ENCODE data around the gene ARHGAP44.

ARHGAP44 gene, protein sequence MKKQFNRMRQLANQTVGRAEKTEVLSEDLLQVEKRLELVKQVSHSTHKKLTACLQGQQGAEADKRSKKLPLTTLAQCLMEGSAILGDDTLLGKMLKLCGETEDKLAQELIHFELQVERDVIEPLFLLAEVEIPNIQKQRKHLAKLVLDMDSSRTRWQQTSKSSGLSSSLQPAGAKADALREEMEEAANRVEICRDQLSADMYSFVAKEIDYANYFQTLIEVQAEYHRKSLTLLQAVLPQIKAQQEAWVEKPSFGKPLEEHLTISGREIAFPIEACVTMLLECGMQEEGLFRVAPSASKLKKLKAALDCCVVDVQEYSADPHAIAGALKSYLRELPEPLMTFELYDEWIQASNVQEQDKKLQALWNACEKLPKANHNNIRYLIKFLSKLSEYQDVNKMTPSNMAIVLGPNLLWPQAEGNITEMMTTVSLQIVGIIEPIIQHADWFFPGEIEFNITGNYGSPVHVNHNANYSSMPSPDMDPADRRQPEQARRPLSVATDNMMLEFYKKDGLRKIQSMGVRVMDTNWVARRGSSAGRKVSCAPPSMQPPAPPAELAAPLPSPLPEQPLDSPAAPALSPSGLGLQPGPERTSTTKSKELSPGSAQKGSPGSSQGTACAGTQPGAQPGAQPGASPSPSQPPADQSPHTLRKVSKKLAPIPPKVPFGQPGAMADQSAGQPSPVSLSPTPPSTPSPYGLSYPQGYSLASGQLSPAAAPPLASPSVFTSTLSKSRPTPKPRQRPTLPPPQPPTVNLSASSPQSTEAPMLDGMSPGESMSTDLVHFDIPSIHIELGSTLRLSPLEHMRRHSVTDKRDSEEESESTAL

DNA sequence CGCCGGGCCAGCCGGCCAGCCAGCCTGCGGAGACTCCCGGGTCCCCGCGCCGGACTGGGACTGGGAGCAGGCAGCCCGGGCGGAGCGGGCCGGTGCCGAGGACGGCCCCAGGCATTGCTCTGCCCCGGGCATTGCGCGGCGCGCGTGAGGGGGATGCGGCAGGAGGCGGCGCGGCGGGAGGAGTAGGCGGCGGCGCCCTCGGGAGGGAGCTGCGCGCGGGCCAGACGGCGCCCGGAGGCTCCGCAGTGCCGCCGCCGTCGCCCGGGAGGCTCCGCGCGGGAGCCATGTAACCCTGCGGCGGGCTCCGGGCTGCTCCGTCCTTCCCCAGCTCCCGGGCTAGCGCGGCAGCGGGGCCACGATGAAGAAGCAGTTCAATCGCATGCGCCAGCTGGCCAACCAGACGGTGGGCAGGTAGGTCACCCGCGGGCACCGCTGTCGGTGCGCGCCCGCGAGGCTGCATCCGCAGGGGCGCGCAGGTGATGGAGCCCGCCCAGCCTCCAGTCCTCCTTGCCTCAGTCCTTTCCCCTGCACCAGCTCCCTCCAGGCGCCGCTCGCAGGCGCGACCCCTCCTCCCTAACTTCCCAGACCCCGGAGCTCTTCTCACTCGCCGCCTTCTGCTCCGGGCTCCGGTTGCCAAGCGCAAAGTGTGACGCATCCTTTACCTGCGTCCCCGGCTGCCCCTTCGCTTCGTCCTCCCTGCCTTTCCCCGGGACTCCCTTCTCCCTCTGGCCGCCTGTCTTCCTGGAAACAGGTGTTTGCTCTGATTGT lies at the start of gene ARHGAP44:
Gene ARHGAP44 (plus strand): TSS at position 18 of the 768 bp plus-strand sequence. CDS start 341 bp downstream, at position 359.
- DNase-seq: peak; percentile 45

DNA sequence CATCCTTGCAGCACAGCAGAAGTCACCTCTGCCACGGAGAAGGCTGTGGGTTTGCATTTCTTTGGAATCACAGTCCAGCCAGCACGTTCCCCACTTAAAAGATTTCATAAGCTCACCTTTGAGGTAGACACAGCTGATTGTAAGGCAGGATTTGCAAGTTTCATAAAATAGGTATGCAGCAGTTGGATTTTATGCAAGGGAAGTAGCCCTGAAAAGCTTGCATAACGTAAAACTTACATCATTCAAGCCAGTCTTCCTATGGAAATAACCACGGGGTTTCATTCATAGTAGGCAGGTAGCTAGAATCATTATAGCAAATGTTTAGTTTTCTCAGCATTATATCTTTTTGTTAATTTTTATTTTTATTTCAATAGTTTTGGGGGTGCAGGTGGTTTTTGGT lies 49.8 kb upstream of the ARHGAP44 start:
- DNase-seq: no peak

DNA sequence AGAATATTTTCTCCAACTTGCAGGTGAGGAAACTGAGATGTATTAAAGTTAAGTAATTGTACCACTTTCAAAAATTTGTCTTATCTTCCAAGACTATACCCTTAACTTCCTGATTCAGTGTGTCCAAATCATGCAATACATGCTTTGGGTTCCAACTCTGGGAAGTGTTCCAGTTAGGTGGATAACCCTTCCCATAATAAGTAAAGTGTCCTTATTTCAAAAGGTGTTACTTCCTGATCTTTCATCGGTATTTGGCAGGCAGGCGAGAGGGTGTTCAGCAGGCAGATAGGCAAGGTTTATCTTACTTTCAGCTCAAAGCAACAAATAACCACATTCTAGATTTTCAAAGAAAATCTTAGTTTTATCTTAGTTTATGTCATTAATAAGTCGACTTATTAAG lies 46.3 kb upstream of the ARHGAP44 start:
- no peak for DNase-seq

DNA sequence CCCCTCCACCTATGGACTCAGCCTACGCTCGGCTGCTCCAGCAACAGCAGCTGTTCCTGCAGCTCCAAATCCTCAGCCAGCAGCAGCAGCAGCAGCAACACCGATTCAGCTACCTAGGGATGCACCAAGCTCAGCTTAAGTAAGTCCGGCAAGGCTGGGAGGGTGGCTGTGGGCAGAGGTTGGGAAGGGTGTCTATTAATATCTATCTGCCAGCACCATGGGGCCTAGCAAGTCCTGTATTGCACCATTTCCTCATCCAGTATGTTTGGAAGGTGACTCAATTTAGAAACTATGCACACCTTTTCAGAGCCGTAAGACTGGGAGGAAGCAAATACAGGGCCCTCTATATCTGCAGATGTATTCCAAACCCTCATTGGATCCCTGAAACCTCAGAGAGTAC lies 45.0 kb upstream of the ARHGAP44 start:
- DNase-seq: peak; percentile 15

DNA sequence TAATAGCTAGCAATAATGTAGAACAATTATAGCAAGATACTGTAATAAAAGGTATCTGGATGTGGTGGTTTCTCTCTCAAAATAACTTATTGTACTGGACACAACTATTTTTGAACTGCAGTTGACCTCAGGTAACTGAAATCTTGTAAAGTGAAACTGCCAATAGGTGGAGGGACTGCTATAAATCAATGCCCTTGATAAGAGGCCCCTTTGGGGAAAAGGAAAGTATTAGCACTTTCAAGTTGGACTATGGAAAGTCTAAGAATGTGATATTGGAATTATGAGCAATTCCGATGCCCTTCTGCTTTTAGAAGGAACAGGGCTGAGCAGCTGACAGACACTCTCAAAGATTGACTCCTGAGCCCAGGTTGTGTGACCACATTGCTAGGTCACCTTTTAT lies 44.5 kb upstream of the ARHGAP44 start:
- no peak for DNase-seq

DNA sequence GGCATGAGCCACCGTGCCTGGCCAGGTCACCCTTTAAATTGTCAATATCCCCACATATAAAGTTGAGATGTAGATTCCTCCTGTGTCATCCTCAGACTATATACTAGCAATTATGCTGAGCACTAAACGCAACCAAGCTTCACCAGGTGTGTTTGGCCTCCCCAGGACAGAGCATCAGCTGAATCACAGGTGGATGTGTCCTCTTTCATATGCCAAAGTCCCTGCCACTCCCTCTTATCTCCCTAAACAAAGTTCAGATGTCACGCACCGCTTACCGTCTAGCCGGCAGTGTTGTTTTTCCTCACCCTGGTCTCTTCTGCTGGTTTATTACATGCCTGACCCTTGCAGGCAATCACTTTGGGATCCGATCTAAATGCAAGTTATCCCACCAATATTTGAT lies 43.8 kb upstream of the ARHGAP44 start:
- DNase-seq: no peak

DNA sequence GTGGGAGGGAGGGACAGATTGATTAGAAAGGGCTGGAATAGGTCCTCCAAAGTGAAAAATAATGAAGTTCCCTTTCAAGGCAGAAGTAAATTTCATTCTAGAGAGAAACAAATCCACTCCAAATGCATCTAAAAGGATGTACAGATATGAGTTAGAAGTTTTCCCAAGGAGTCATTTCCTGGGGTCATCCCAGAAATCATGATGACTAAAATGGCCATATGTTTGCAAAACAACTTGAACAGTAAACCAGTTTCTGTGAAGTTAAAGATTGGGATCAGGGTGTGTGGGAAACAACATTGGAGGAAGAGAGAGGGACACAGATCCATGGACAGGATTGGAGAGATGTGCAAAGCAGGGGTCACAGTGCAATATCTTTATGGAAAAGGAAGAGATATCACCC lies 32.5 kb upstream of the ARHGAP44 start:
- peak; percentile 56 for DNase-seq

DNA sequence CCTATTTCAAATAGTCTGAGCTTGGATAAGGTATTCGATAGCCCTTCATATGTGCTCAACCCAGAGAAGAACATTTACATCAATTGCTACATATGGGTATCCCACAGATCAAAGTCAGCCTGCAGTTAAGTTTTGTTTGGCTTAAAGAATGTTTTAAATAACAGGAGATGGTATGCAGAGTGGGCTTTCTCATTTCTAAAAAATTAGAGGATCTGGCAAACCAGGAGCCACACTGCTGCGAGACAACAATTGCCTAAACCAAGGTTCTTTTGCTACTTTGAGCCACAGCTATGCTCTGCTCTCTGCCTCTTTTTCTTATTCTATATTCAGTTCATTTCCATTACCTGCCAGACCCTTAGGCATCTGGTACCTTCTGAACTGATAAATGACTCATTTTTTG lies 30.2 kb upstream of the ARHGAP44 start:
- no peak for DNase-seq

DNA sequence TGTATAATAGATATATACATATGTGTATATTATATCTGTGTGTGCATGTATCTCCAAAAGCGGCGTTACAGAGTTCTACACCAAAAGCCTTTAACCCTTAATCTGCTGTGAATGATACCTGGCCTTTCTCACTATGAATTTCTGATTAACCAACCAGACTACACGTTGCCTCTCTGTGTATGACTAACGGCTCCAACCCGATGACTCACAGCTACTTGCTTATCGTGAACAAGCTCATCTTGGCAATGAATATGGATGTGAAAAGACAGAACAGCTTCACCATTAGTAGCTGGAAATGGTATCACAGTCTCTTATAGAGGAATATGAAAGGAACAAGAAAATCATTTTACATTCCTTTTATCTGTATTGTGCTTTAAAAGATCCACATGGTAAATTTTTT lies 23.8 kb upstream of the ARHGAP44 start:
- DNase-seq: peak; percentile 69

DNA sequence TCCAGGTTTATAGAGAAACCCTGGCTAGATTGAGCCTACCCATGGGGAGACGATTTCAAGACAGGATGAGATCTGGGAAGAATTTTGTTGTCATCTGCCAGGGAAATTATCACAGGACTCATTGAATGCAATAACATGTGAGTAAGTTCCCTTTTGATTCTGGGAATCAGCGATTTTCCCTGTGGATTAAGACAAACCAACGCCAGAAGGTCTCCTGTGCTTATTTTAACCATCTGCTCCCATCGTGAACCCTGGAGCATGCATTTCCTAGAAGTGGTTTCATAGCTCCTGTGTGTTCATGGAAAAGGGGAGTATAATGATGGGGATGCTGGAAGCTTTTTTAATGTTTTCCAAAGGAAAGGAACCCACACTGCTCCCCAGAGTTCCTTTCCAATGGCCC lies 21.0 kb upstream of the ARHGAP44 start:
- no peak for DNase-seq

DNA sequence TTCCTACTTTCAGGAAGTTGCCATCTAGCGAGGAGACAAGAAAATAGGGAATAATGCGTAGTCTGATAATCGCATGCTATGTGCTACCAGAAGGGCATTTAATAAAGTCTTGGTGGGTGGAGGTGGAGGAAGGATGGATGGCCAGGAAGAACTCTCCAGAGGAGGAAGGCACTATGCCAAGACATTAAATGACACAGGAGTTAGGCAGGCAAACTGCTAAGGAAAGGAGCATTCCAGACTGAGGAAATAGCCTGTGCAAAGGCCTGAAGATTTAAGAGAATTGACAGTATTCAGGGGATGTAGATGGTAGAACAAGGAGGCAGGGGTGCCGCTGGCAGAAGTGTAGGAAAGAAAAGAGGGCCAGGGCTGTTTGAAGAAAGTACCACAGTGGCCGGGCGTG lies 19.3 kb upstream of the ARHGAP44 start:
- DNase-seq: peak; percentile 11

DNA sequence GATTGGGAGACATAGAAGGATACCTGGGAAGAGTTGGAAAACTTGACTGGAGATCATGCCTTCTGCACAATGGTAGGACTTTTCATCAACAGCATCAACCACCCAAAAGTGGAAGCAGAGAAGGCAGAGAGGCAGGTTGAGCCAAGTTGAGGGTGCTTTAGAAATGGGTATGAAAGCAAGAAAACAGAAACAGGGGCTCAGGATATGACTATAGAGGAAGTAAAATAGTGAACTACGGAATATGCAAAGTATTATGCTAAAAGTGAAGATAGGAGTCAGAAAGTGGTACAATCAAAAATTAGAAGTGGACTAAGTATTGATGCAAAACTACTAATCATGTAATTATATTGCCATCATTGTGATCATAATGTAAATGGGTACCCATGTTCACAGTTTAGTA lies 16.1 kb upstream of the ARHGAP44 start:
- no peak for DNase-seq

DNA sequence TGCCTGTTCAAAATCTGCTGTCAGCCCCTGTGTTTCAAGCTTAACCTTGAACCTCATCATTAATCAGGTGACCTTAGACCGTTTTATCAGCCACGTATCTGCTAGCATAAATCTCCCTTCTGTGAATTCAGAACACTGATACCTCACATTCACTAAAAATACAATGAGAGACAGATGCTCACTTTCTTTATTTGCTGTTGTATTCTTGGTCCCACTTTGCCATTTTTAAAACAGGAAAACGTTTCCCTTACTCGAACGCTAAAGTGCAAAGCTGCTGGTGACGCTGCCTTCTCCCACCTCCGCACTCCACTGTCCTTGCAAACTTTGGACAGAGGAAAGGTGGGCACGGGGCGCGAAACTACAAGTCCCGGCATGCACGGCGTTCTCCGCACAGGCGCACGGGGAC lies 220 bp upstream of the ARHGAP44 start:
- no peak for DNase-seq

DNA sequence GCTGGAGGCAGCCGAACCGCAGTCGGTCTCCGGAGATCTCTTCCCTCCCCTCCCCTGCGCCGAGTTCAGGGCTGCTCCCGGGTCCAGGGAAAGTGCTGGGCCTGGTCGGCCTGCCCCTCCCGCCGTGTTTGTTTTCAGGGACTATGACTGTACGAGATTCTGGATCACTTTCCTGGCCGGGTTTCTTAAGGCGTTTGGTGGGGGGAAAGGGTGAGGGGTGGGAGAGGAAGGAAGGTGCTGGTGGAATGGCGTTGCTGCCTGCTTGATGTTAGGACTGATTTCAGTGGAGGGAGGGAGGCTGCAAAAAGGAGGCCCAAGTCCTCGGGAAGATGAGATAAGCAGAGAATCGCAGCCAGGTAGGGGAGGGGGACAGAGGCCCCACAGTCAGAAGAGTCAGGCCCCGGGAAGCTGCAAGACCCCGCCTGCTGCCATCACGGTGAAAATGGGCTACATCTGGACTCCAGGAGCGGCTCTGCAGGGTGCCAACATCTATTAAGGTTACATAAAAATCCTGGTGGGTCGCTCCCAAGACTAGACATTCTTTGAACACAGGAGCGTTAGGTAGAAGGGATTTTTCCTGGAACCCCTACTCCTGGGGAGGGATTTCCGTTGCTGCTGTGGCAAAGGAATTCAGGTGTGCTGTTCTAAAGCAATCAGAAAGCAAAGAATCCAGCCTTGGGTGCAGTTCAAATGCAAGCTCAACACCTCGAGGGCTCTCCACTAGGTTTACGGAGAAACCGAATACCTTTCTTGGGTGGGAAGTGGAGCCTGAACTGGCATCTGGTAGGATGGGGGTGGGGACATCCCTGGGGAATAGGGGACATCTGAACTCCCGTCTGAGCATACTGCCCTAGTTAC lies 1.2 kb downstream of the ARHGAP44 start:
- no peak for DNase-seq

DNA sequence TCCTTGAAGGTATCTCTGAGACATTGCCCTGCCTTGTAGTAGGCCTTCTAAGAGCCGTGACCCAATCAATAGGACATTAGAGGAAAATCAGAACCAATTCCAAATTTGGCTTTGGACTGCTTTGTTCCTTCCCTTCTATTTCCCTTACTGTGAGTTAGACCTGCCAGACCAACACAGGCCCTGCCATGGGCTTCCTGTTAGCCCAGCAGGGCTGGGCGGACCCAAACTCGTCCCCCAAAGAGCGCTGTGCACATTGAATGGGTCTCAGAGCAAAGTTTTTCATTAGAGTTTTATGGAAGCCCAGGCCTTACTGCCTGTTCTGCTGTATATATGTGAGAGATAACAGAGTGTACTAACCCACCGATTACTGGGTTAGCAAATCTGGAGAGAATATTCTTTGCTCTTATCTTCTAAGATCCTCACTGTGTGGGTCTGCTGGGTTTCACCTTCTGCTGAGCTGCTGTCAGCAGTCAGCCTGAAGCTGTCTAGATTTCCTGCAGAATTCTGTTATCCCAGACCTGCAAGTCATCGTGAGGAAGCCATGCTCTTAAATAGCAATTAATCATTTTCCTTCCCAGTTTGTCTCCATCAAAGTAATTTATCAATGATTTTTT lies 5.7 kb downstream of the ARHGAP44 start:
- DNase-seq: no peak

DNA sequence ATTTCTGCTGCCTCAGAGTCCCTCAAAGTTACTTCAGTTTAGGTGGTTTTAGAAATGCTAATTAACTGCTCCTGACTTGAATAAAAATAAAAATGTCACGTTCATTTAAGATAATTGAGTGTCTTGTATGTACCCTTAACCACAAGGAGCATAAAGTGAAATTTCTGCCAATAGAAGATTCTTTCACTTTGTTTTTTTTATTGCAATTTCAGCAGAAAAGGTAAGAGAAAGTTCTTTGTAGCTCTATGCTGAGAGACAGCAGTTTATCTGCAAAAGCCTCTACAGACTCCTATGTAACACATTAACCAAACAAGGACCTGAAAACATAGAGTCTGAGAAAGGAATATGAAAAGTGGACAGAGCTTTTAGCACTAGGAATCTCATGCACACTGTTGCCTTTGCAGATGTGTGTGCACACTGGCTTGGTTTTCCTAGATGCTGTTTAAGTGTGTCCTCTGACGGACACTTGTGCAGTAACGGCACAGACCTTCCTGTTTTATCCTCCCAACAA lies 11.6 kb downstream of the ARHGAP44 start:
- no peak for DNase-seq

DNA sequence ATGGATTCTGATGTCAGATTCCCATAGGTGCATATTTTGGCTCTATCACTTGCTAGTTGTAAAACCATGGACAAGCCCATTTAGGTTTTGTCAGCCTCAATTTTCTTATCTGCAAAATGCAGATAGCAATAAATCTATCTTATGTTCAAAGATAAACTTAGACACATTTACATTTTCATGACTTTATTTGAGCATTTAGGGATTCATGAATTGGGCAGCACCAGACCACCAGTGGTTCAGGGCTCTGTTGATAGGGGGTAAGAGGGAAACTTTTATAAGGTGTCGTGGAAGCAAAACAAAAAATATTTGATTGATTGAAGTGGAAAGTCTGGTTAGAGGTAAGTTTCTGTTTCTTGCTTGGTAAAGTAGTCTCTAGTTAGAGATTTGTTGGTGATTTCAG lies 17.3 kb downstream of the ARHGAP44 start:
- DNase-seq: no peak

DNA sequence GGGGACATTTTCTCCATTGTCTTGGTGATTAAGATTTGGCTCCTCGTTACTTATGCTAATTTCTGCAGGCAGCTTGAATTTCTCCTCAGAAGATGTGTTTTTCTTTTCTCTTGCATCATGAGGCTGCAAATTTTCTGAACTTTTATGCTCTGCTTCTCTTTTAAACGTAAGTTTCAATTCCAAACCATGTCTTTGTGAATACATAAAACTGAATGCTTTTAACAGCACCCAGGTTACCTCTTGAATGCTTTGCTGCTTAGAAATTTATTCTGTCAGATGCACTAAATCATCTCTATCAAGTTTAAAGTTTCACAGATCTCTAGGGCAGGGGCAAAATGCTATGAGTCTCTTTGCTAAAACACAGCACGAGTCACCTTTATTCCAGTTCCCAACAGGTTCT lies 19.4 kb downstream of the ARHGAP44 start:
- DNase-seq: no peak

DNA sequence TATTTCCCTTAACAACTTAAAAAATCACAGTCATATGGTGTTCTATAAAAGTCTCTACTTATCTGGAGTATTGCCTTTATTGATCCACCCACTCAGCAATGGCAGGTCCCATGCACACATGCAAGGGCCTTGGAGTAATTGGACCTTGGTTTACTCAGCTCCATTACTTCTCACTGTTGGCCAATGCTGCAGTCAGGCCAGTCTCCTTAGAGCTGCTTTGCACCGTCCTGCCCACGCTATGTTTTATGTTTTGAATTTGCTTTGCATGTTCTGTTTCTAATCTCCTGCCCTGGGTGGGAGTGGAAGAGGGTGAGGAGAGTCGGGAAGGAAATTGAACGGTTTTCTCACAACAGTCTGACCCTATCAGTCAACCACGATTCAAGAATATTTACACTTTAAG lies 23.6 kb downstream of the ARHGAP44 start:
- no peak for DNase-seq

DNA sequence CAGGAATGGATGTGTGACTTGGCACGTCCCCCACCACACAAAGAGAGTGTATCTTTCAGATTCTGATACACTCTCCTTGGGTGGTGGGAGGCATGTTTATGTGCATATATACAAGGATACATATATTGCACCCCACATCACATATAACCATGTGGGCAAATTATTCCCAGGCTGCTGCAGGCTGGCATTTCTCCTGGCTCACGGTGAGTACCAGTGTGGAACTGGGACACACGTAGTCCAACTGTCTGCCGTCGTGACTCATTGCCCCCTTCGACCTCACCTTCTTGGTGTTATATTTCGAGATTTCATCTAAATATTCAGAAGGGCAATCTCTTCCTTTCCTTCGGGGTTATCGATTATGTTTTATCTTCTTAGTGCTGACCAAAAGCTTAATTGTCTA lies 24.4 kb downstream of the ARHGAP44 start:
- DNase-seq: no peak

DNA sequence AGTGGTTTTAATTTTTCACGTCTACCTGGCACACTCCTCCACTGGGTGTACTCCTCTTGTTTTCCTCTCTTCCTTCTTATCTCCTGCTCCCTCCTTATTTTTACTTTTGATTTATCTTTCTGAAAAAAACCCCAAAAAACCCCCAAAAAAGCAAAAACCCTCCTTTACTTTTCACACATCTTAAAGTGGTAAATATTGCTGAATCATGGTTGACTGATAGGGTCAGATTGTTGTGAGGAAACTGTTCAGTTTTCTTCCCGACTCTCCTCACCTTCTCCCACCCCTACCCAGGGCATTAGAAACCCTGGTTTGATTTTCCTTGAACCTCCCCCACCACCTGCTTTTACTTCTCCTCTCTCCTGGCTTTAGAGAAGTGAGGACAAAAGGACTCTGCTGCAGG lies 25.4 kb downstream of the ARHGAP44 start:
- DNase-seq: no peak

DNA sequence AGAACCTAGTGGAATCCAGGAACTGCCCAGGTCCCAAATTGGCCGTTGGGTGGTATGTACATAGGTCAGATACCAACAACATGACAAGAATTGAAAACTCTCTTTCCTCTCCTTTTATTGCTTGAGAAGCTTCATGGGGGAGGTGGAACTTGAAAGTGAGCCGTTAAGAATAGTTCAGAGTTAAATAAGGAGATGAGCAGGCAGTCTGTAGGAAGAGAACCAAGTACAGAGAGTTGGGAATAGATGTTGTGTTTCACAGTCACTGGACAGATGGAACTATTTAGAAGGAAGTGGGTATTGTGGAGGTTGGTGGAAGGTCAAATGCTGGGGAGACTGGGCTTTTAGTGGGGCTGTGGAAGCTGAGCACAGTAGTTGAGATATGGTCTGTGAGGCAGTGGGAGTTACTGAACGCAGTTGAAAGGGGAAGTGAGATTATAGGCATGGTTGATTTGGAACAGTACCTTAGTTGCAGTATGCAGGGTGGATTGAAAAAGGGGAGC lies 26.4 kb downstream of the ARHGAP44 start:
- no peak for DNase-seq
